Loucy (cell line): ENCODE measurements around the gene CFAP90.

Experiments used
- H2AFZ ChIP-seq: fragments of 200-600 bp; sonication (generic); 2 replicates; pipeline ENCODE4 v1.6.0; 2016; ENCODE audit warnings: antibody characterized with exemption, mild to moderate bottlenecking, low read length, moderate library complexity
- H3F3A ChIP-seq: fragments of 200-600 bp; 2 replicates; pipeline ENCODE4 v1.6.0; 2016; ENCODE audit warnings: antibody characterized with exemption, low read depth, mild to moderate bottlenecking
- H3K27me3 ChIP-seq: fragments of 200-600 bp; sonication (generic); 2 replicates; pipeline ENCODE4 v1.6.1; 2014; ENCODE audit warnings: low read length, mild to moderate bottlenecking; ENCODE audit not compliant: insufficient read depth, poor library complexity, severe bottlenecking
- H3K36me3 ChIP-seq: fragments of 200-600 bp; sonication (generic); 2 replicates; pipeline ENCODE4 v1.6.1; 2016; ENCODE audit warnings: low read length; ENCODE audit not compliant: insufficient read depth
- H3K4me1 ChIP-seq: fragments of 200-600 bp; sonication (generic); 2 replicates; pipeline ENCODE4 v1.5.1; 2014; ENCODE audit warnings: low read length, mild to moderate bottlenecking; ENCODE audit not compliant: insufficient read depth, poor library complexity, severe bottlenecking
- H3K4me2 ChIP-seq: fragments of 200-600 bp; sonication (generic); 2 replicates; pipeline ENCODE4 v1.6.0; 2014; ENCODE audit warnings: antibody characterized with exemption, low read length, low read depth, mild to moderate bottlenecking; ENCODE audit not compliant: poor library complexity, severe bottlenecking
- H3K4me3 ChIP-seq: fragments of 200-600 bp; sonication (generic); 2 replicates; pipeline ENCODE4 v1.5.1; 2014; ENCODE audit warnings: low read length, mild to moderate bottlenecking, mixed read lengths; ENCODE audit not compliant: poor library complexity, severe bottlenecking
- H3K79me2 ChIP-seq: fragments of 200-600 bp; sonication (generic); 2 replicates; pipeline ENCODE4 v1.6.1; 2014; ENCODE audit warnings: low read length; ENCODE audit not compliant: insufficient read depth
- H3K9ac ChIP-seq: fragments of 200-600 bp; sonication (generic); 2 replicates; pipeline ENCODE4 v1.6.0; 2014; ENCODE audit warnings: mild to moderate bottlenecking, low read depth, low read length, moderate library complexity; ENCODE audit not compliant: poor library complexity, severe bottlenecking
- H3K9me2 ChIP-seq: fragments of 200-600 bp; sonication (generic); replicated peaks from 2 replicates; pipeline ENCODE4 v1.6.1; 2016; ENCODE audit warnings: low read depth, low read length, mixed read lengths
- H3K9me3 ChIP-seq: fragments of 200-600 bp; sonication (generic); 2 replicates; pipeline ENCODE4 v1.6.1; 2014; ENCODE audit warnings: mild to moderate bottlenecking, antibody characterized with exemption, low read length, low read depth; ENCODE audit not compliant: insufficient read depth
- H4K20me1 ChIP-seq: fragments of 200-600 bp; sonication (generic); 2 replicates; pipeline ENCODE4 v1.6.0; 2014; ENCODE audit warnings: antibody characterized with exemption, low read length, mild to moderate bottlenecking; ENCODE audit not compliant: insufficient read depth, poor library complexity, severe bottlenecking
- CTCF ChIP-seq: fragments of 200-600 bp; sonication (generic); conservative IDR thresholded peaks from 2 replicates; pipeline ENCODE4 v1.5.1; 2014; ENCODE audit warnings: mild to moderate bottlenecking, antibody characterized with exemption, low read length
- EZH2phosphoT487 ChIP-seq: fragments of 200-600 bp; IDR thresholded peaks from 2 replicates; pipeline ENCODE4 v1.6.1; 2018; ENCODE audit warnings: antibody characterized with exemption, mild to moderate bottlenecking, moderate library complexity, borderline replicate concordance

Gene CFAP90

GRCh38 chr5:7814816-7815215, 36.1 kb downstream of the CFAP90 start:
- Histone ChIP-seq H3K9ac (peak overlapping the region; percentile 60), H3K9me3 (no peaks in the 10 kb centered on the region), H3K79me2 (no peaks in the 10 kb centered on the region), H3K9me2 (no peaks in the 10 kb centered on the region), H4K20me1 (no peaks in the 10 kb centered on the region), H3F3A (no peaks in the 10 kb centered on the region), H3K4me2 (peak overlapping the region; percentile 68), H2AFZ (peak overlapping the region; percentile 74; the same call in 1 of the 2 replicates), H3K4me3 (peak overlapping the region; percentile 64), H3K4me1 (peaks cover 30% of the 10 kb centered on the region), H3K36me3 (no peaks in the 10 kb centered on the region), H3K27me3 (no peaks in the 10 kb centered on the region)
- TF ChIP-seq EZH2phosphoT487 (no peak), CTCF (no peak)

- H2AFZ ChIP-seq: no peak overlapping the region
- H3K36me3 ChIP-seq: no peaks in the 10 kb centered on the region
- peaks cover 30% of the 10 kb centered on the region for H3K4me1 ChIP-seq
- no peaks in the 10 kb centered on the region for H3K79me2 ChIP-seq
- H3K4me3 ChIP-seq: no peak overlapping the region
- no peaks in the 10 kb centered on the region for H3K9me3 ChIP-seq
- H4K20me1 ChIP-seq: no peaks in the 10 kb centered on the region
- TF ChIP-seq CTCF (no peak), EZH2phosphoT487 (no peak)
- no peaks in the 10 kb centered on the region for H3F3A ChIP-seq
- H3K9me2 ChIP-seq: no peaks in the 10 kb centered on the region
- H3K9ac ChIP-seq: no peak overlapping the region
- no peak overlapping the region for H3K4me2 ChIP-seq
- no peaks in the 10 kb centered on the region for H3K27me3 ChIP-seq
Measured at GRCh38 chr5:7813576-7813975, 37.4 kb downstream of the CFAP90 start.

- Histone ChIP-seq H3K79me2 (no peaks in the 10 kb centered on the region), H2AFZ (no peak overlapping the region), H3K9ac (no peak overlapping the region)
Measured at GRCh38 chr5:7813007-7813406, 37.9 kb downstream of the CFAP90 start.

More at GRCh38 chr5:7813007-7813406, 37.9 kb downstream of the CFAP90 start:
- TF ChIP-seq CTCF (no peak), EZH2phosphoT487 (no peak)
- no peaks in the 10 kb centered on the region for H4K20me1 ChIP-seq
- no peaks in the 10 kb centered on the region for H3K27me3 ChIP-seq
- peaks cover 30% of the 10 kb centered on the region for H3K4me1 ChIP-seq
- no peak overlapping the region for H3K4me3 ChIP-seq
- no peaks in the 10 kb centered on the region for H3F3A ChIP-seq
- no peaks in the 10 kb centered on the region for H3K9me2 ChIP-seq
- no peak overlapping the region for H3K4me2 ChIP-seq
- no peaks in the 10 kb centered on the region for H3K36me3 ChIP-seq
- no peaks in the 10 kb centered on the region for H3K9me3 ChIP-seq
